NCI-H526 (cell line): Measurements from ENCODE around the gene ZFP57.
"Not testable (repeated sequence)": the region's sequence is repeated elsewhere in the genome, so short reads cannot be mapped to it uniquely, and the experiment has no call there.

ENCODE experiments used
- DNase-seq, 2 experiments: peaks; one replicate each; lab custom pipeline; 2025; lab: John Stamatoyannopoulos, UW

The ZFP57 gene

GRCh38 chr6:29696147-29697125 is 15.5 kb upstream of the ZFP57 start:
- DNase-seq, result peak in 1 of 2 experiments; percentile 32

GRCh38 chr6:29694637-29695036 is 13.7 kb upstream of the ZFP57 start:
- no peak for DNase-seq

DNA sequence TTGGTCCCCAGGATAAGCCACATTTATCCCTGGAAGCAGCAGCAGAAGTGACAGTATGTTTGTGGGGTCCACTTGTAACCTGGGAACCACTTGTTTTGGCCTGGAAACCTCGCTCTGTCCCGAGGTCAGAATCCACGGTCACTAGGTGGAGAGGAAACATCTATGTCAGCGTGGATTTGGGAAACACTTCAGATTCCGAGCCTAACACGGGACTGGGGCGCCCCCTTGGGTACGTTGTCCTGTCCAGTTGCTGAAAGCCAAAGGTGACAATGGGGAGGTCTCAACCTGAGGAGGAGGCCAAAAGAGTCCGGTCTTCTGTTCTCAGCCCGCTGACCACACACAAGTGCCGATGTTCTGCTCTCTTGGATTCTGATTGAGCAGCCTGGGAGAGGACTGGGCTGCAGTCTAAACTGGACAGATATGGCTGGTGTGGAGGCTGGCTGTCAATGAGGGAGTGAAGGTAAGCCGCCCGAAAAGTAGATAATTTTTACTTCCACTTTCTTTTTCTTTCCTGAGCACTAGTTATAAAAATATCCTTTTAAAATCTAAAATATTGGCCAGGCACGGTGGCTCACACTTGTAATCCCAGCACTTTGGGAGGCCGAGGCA is 4.9 kb upstream of the ZFP57 start:
- peak in 1 of 2 experiments; percentile 9 for DNase-seq

DNA sequence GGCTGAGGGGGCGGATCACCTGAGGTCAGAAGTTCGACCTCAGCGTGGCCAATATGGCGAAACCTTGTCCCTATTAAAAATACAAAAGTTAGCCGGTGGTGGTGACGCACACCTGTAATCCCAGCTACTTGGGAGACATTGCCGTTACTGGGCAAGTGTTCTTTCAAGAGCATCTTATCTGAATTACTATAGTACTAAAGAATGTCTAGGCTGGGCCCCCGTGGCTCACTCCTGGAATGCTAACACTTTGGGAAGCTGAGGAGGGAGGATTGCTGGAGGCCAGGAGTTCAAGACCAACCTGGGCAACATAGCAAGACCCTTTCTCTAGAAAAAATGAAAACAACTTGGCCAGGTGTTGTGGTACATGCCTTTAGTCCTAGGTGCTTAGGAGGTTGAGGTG is 859 bp upstream of the ZFP57 start:
- DNase-seq, result no peak

- no peak for DNase-seq
These were observed 536 bp downstream of the ZFP57 start for GRCh38 chr6:29680416-29680815.

DNA sequence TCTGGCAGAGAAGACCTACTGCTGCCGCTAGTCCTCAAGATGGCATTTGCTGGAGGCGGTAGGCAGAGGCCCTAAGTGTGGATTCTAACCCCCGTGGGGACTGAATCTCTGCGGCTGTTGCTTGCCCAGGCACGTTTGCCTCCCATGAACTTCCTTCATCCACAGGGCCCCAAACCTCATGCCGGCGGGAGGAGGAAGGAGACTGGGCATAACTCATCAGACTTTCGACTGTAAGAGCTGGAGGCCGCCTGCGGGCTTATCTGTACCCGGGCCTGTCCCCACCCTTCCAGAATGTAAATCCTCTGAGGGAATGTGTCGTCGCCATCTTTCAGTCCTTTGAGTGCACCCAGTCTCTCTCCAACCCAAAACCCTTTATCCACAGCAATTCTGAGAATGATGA is 990 bp downstream of the ZFP57 start:
- DNase-seq, result no peak

GRCh38 chr6:29678114-29678513 is 2.8 kb downstream of the ZFP57 start:
- no peak for DNase-seq

DNA sequence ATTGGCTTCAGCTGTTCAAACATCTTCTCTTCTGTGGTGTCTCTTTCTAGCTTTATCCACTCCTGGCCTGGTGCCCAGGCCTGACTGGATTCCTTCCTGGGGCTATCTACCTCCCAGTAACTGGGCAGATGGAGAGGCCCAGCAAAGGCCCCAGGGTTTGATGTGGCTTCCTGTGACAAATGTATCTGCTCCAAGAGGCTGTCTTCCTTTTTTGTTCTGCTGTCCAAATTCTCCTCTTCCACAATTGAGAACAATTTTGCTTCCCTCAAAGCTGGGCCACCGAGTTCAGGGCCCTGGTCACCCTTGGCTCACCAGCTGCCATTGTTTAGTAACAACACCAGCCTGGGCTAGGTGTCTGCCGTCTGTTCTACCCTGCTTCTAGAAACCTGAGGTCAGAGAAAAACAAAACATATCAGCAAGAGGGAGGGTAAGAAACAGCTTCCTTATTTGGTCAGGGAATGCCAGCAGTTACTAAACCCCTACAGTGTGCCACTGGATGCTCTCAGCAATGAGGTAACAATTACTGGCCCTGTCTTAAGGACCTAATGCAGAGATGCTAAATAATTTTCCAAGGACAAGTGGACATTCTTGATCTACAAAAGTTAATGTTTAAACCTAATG is 3.9 kb downstream of the ZFP57 start:
- no peak for DNase-seq

DNA sequence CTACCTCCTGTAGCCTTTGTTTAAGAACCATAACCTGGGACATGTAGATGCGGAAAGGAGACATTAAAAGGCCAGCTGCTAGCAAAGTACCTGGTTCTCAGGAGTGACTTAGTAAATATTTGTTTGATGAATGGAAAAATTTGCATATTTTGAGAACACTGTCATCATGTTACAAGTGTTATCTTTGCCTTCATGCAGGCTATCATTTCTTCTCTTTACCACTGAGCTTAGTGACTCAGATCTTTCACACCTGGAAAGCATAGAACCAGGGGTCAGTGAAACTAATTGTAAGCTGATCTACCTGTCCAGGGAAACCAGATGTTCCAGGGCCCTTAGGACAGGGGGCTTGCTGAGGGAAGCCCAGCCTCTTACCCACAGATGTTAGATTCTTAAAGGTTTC is 5.4 kb downstream of the ZFP57 start:
- peak; percentile 51 to 67 for DNase-seq

DNA sequence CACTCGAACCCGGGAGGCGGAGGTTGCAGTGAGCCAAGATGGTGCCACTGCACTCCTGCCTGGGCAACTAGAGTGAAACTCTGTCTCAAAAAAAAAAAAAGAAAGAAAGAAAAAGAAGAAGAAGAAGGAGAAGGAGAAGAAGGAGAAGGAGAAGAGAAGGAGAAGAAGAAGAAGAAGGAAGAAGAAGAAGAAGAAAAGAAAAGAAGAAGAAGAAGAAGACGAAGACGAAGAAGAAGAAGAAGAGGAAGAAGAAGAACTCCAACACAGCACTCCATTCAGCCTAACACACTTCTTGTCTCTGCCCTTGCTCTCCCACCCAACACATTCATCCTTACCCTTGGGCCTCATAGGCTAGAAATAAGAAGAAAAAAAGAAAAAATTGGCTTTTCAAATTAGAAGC is 6.9 kb downstream of the ZFP57 start:
- no peak for DNase-seq

DNA sequence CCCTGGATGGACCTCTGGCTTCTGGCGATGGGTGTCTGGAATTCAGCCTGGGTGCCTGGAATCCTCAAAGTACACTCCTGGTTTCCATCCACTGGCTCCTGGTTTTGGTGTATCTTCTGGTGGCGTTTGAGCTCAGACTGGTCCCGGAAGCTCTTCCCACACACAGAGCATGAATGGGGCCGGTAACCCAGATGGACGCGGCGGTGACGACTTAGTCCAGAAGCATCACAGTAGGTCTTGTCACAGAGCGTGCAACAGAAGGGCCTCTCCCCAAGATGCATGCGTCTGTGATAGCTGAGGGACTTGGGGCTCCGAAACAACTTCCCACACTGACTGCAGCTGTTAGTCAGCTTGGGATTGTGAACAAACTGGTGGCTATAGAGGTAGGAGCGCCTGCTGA is 7.8 kb downstream of the ZFP57 start:
- no peak for DNase-seq

DNA sequence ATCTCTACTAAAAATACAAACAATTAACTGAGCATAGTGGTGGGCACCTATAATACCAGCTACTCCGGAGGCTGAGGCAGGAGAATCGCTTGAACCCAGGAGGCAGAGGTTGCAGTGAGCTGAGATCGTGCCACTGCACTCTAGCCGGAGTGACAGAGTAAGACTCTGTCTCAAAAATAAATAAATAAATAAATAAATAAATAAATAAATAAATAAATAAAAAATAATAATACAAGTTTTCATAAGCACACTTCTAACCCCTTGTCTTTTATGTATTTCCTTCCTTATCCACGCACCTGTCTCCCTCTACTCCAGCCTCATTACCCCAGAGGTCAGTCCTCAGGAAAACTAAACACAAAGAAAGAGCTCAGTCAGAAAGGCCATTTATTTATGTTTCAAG is 8.8 kb downstream of the ZFP57 start:
- DNase-seq, result not testable (repeated sequence)

GRCh38 chr6:29671026-29671425 is 9.9 kb downstream of the ZFP57 start:
- no peak for DNase-seq

DNA sequence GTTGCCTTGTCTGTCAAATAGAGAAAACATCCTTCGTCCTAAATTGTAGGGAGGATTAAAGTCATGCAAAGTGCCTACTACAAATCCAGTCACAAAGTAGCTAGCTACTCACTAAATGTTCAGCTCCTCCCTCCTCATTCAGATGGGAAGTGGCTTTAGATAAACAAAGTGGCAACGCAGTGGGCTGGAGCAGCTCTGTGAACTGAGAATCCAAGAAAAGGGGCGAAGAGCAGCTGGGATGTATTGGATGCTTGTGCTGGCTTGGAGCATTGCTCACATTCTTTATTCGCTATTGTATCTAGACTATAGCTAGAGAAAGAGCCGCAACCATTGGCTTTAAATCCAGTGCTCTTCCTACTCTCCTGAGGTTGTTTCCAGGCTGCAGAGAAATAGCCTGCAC is 13.8 kb downstream of the ZFP57 start:
- no peak for DNase-seq

DNA sequence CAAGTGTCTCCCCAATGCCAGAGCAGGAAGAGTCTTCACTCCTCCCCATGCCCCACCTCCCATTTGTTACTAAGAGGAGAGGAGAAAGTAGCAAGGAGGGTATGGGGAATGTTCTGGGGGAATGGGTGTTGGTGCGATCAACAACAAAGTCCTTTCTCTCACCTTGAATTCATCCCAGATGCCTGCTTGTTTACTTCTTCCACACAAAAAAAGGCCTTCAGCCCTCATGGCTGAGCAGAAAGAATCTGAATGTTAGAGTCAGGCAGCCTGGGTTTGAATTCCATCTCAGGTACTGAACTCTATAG is 14.2 kb downstream of the ZFP57 start:
- DNase-seq, result no peak

GRCh38 chr6:29665942-29666825 is 14.8 kb downstream of the ZFP57 start:
- DNase-seq, result no peak

- DNase-seq, result no peak
These were observed 17.5 kb downstream of the ZFP57 start for GRCh38 chr6:29663300-29664042.

GRCh38 chr6:29661502-29662141 is 19.3 kb downstream of the ZFP57 start:
- not testable (repeated sequence) for DNase-seq

GRCh38 chr6:29661071-29661470 is 19.9 kb downstream of the ZFP57 start:
- DNase-seq, result no peak

GRCh38 chr6:29656798-29657197 is 24.2 kb downstream of the ZFP57 start, which contains the start of gene MOG:
MOG (plus strand) TSS chr6:29657092; CDS start chr6:29657210, 118 bp downstream.
- no peak for DNase-seq

GRCh38 chr6:29656157-29656556 is 24.8 kb downstream of the ZFP57 start:
- DNase-seq, result no peak
